K562 (cell line): ENCODE data around the gene SH3PXD2B. TPM values are rescaled to one million over a fixed set of nuclear protein-coding genes. Genes with fewer than 3 reads are reported as not detected.

Experiments used
- ATAC-seq: fragments of 200-7000 bp; cut with Tn5 transposase; 3 replicates; pipeline ENCODE4 v1.9.1; 2020; ENCODE audit warnings: moderate library complexity
- BruUV-seq: library from RNA; stranded (reverse); fragments of 400-500 nt; replicated peaks from 2 replicates; lab custom pipeline; 2021; lab: Mats Ljungman, UMichigan
- CTCF ChIA-PET: fragments of 300-600 bp; formaldehyde crosslinking; extraction: SDS; loops from one replicate; lab custom pipeline; 2021; ENCODE audit warnings: low intra/inter-chr PET ratio; lab: Yijun Ruan, JAX
- POLR2A ChIA-PET: fragments of 300-600, 350-650 bp; sonication (Branson Sonifier 250); formaldehyde crosslinking; extraction: SDS; loops from one replicate; lab custom pipeline; 2021; ENCODE audit warnings: antibody characterized with exemption, inconsistent platforms; lab: Yijun Ruan, JAX
- DNase-seq, 4 experiments: peaks; one replicate each; pipeline versions ENCODE4 v3.0.0 to v3.0.0-alpha.2; 2011 to 2018; ENCODE audit warnings: low spot score in 3 of 4, mixed read lengths in 3 of 4; ENCODE audit errors: extremely low read depth in 1 of 4
- FAIRE-seq: peaks from 2 replicates; lab custom pipeline; 2011; peaks lifted over from hg19 to GRCh38; lab: Jason Lieb, UNC
- H2AFZ ChIP-seq: 2 replicates; pipeline ENCODE4 v1.6.0; 2011; ENCODE audit warnings: low read depth, low read length, control low read depth, inconsistent platforms
- H3K27ac ChIP-seq: fragments of 200-600 bp; 3 replicates; pipeline ENCODE4 v1.8.0; 2011; ENCODE audit warnings: low read depth, mild to moderate bottlenecking, control low read depth, inconsistent platforms, low read length, moderate library complexity, mixed read lengths; ENCODE audit errors: extremely low read depth
- H3K27me3 ChIP-seq, 2 experiments: fragments of 300-600 bp in 1 of 2; 2 replicates in 1 of 2; 3 replicates in 1 of 2; pipeline versions ENCODE4 v1.6.0 to v1.8.0; 2011; ENCODE audit warnings: inconsistent platforms in 2 of 2, low read length in 2 of 2, mild to moderate bottlenecking in 1 of 2, mixed read lengths in 1 of 2, moderate library complexity in 1 of 2; ENCODE audit not compliant: control insufficient read depth in 2 of 2, insufficient read depth in 2 of 2
- H3K36me3 ChIP-seq: fragments of 300-600 bp; 3 replicates; pipeline ENCODE4 v1.8.0; 2011; ENCODE audit warnings: mild to moderate bottlenecking, low read length, inconsistent platforms; ENCODE audit not compliant: control insufficient read depth, insufficient read depth
- H3K4me1 ChIP-seq, 2 experiments: fragments of 200-600 bp in 1 of 2; replicated peaks in 1 of 2; 2 replicates in 1 of 2; 3 replicates in 1 of 2; pipeline versions ENCODE4 v1.5.1 to v1.8.0; 2011; ENCODE audit warnings: inconsistent platforms in 2 of 2, low read length in 2 of 2, mild to moderate bottlenecking in 1 of 2, mixed read lengths in 1 of 2, moderate library complexity in 1 of 2; ENCODE audit not compliant: control insufficient read depth in 2 of 2, insufficient read depth in 2 of 2
- H3K4me2 ChIP-seq: 2 replicates; pipeline ENCODE4 v1.6.1; 2011; ENCODE audit warnings: low read length, control low read depth, inconsistent platforms, mixed read lengths; ENCODE audit not compliant: insufficient read depth
- H3K4me3 ChIP-seq: fragments of 200-600 bp; sonication (generic), shearing (Covaris generic); 2 replicates; pipeline ENCODE4 v1.5.1; 2016; ENCODE audit warnings: control low read depth, inconsistent platforms
- H3K79me2 ChIP-seq: fragments of 200-600 bp; 3 replicates; pipeline ENCODE4 v1.8.0; 2011; ENCODE audit warnings: low read length, inconsistent platforms; ENCODE audit not compliant: control insufficient read depth, insufficient read depth
- H3K9ac ChIP-seq, 2 experiments: 2 replicates each; pipeline versions ENCODE4 v1.6.0 to v1.6.1; 2011; ENCODE audit warnings: low read depth in 2 of 2, low read length in 2 of 2, control low read depth in 1 of 2, inconsistent platforms in 1 of 2, mild to moderate bottlenecking in 1 of 2, mixed read lengths in 1 of 2; ENCODE audit not compliant: insufficient read depth in 1 of 2
- H3K9me1 ChIP-seq: one replicate; pipeline ENCODE4 v1.6.0; 2011; ENCODE audit warnings: inconsistent platforms, mild to moderate bottlenecking, low read length, moderate library complexity; ENCODE audit not compliant: control insufficient read depth, insufficient read depth
- H3K9me3 ChIP-seq: replicated peaks from 2 replicates; pipeline ENCODE4 v1.5.1; 2011; ENCODE audit warnings: low read depth, low read length, inconsistent platforms; ENCODE audit not compliant: control insufficient read depth, insufficient read depth
- H4K20me1 ChIP-seq: replicated peaks from 2 replicates; pipeline ENCODE4 v1.6.1; 2011; ENCODE audit warnings: low read length, inconsistent platforms, mixed read lengths; ENCODE audit not compliant: control insufficient read depth, insufficient read depth
- ARNT ChIP-seq, 2 experiments: fragments of 450-650 bp; IDR thresholded peaks; 2 replicates each; pipeline ENCODE4 v1.6.1; 2016; ENCODE audit warnings: mild to moderate bottlenecking in 1 of 2
- ATF7 ChIP-seq: fragments of 450-650 bp; IDR thresholded peaks from 2 replicates; pipeline ENCODE4 v1.7.1; 2014; ENCODE audit warnings: mild to moderate bottlenecking, moderate library complexity
- BCOR ChIP-seq: fragments of 450-650 bp; IDR thresholded peaks from 2 replicates; pipeline ENCODE4 v1.6.1; 2016
- CREM ChIP-seq: IDR thresholded peaks from 2 replicates; pipeline ENCODE4 v1.6.1; 2014; ENCODE audit warnings: antibody characterized with exemption, low read depth
- EGR1 ChIP-seq: fragments of 450-650 bp; conservative IDR thresholded peaks from 2 replicates; pipeline ENCODE4 v1.6.1; 2017; ENCODE audit warnings: mild to moderate bottlenecking
- GABPB1 ChIP-seq: sonication (generic); formaldehyde crosslinking; IDR thresholded peaks from 2 replicates; pipeline ENCODE4 v1.8.0; 2022; ENCODE audit warnings: mild to moderate bottlenecking, missing genetic modification reagents
- HDAC6 ChIP-seq: IDR thresholded peaks from 2 replicates; pipeline ENCODE4 v1.6.1; 2012; ENCODE audit warnings: low read depth, mild to moderate bottlenecking, control low read depth, inconsistent platforms, low read length, moderate library complexity
- HOXB6 ChIP-seq: fragments of 250-450 bp; sonication (Bioruptor Pico); IDR thresholded peaks from 2 replicates; pipeline ENCODE4 v1.5.1; 2022; ENCODE audit warnings: mild to moderate bottlenecking, borderline replicate concordance
- KAT2B ChIP-seq: IDR thresholded peaks from one replicate; pipeline ENCODE4 v1.6.1; 2012; ENCODE audit warnings: low read depth, mild to moderate bottlenecking, control low read depth, inconsistent platforms, low read length, moderate library complexity
- MEIS2 ChIP-seq: fragments of 450-650 bp; IDR thresholded peaks from 2 replicates; pipeline ENCODE4 v1.6.1; 2014; ENCODE audit warnings: mild to moderate bottlenecking; ENCODE audit not compliant: partially characterized antibody
- SIN3A ChIP-seq, 2 experiments: fragments of 150-350 bp in 1 of 2; IDR thresholded peaks; 2 replicates each; pipeline ENCODE4 v1.6.1; 2011 to 2016; ENCODE audit warnings: borderline replicate concordance in 2 of 2, low read depth in 2 of 2, low read length in 2 of 2, mild to moderate bottlenecking in 2 of 2, moderate library complexity in 2 of 2; ENCODE audit not compliant: control insufficient read depth in 1 of 2
- TEAD4 ChIP-seq, 2 experiments: sonication (generic) in 1 of 2; formaldehyde crosslinking in 1 of 2; IDR thresholded peaks; 2 replicates each; pipeline versions ENCODE4 v1.6.1 to v1.8.0; 2012 to 2022; ENCODE audit warnings: borderline replicate concordance in 1 of 2, inconsistent platforms in 1 of 2, low read length in 1 of 2, mild to moderate bottlenecking in 1 of 2, missing genetic modification reagents in 1 of 2
- ZNF217 ChIP-seq: sonication (generic); formaldehyde crosslinking; IDR thresholded peaks from 2 replicates; pipeline ENCODE4 v1.8.0; 2022; ENCODE audit warnings: mild to moderate bottlenecking, missing genetic modification reagents
- WGBS: fragments of 100-300 bp; shearing (Covaris generic); methylation state at CpG from one replicate; pipeline ENCODE4 v1.1.6; 2016; ENCODE audit warnings: low coverage, mixed read lengths; ENCODE audit not compliant: insufficient coverage; ENCODE audit errors: missing lambda C conversion rate; 5-methylcytosine and 5-hydroxymethylcytosine counted together
- in situ Hi-C: fragments of 300-500 bp; cut with MboI; formaldehyde crosslinking; loops from 4 replicates; pipeline ENCODE4 v1.15.0; 2018; ENCODE audit warnings: inconsistent platforms, mixed read lengths
- intact Hi-C: fragments of 100-400 bp; cut with micrococcal nuclease; formaldehyde crosslinking; loops from 2 replicates; pipeline ENCODE4 v1.14.2; 2022
- polyA plus RNA-seq, 8 experiments: library from polyadenylated mRNA; depleted of rRNA in 4 of 8; stranded (reverse) in 5 of 8; unstranded in 3 of 8; fragments of >200 nt; fragmentation: Nextera tagmentation in 2 of 8; fragmentation: Illumina TruSeq in 1 of 8; extraction: Ambion mirVana in 2 of 8; extraction: Trizol in 1 of 8; gene quantifications; 2 replicates each; pipeline versions ENCODE4 v1.2.1 to v1.2.3, GENCODE V29; 2011 to 2014; ENCODE audit warnings: inconsistent platforms in 1 of 8, missing spikeins in 1 of 8
- total RNA-seq, 7 experiments: library from RNA; depleted of rRNA in 6 of 7; stranded (reverse); fragments of >200 nt in 6 of 7; fragmentation: Illumina TruSeq in 2 of 7; extraction: Trizol in 2 of 7; gene quantifications; 2 replicates each; pipeline versions ENCODE4 v1.2.1 to v1.2.3, GENCODE V29; 2011 to 2021; ENCODE audit warnings: low replicate concordance in 1 of 7
- TF ChIP-seq, protein P1 (sequence below): fragments of 450-650 bp; IDR thresholded peaks from 2 replicates; pipeline ENCODE4 v1.6.1; 2016; ENCODE audit warnings: mild to moderate bottlenecking
- TF ChIP-seq, protein P2 (sequence below): fragments of 450-650 bp; IDR thresholded peaks from 2 replicates; pipeline ENCODE4 v1.6.1; 2016; ENCODE audit warnings: antibody characterized with exemption
- TF ChIP-seq, protein P3 (sequence below), 2 experiments: fragments of 450-650 bp in 1 of 2; sonication (generic) in 1 of 2; formaldehyde crosslinking in 1 of 2; IDR thresholded peaks in 1 of 2; conservative IDR thresholded peaks in 1 of 2; 2 replicates each; pipeline versions ENCODE4 v1.6.1 to v1.8.1; 2016 to 2023; ENCODE audit warnings: mild to moderate bottlenecking in 2 of 2, moderate library complexity in 2 of 2, inconsistent platforms in 1 of 2, missing genetic modification reagents in 1 of 2

Gene SH3PXD2B
- total and polyA plus RNA-seq, 9 of the 15 experiments (the other 6 are each of a cell fraction or from before 2014, with no cell fraction given) = 0.04 to 0.66 (median 0.19) TPM

DNA sequence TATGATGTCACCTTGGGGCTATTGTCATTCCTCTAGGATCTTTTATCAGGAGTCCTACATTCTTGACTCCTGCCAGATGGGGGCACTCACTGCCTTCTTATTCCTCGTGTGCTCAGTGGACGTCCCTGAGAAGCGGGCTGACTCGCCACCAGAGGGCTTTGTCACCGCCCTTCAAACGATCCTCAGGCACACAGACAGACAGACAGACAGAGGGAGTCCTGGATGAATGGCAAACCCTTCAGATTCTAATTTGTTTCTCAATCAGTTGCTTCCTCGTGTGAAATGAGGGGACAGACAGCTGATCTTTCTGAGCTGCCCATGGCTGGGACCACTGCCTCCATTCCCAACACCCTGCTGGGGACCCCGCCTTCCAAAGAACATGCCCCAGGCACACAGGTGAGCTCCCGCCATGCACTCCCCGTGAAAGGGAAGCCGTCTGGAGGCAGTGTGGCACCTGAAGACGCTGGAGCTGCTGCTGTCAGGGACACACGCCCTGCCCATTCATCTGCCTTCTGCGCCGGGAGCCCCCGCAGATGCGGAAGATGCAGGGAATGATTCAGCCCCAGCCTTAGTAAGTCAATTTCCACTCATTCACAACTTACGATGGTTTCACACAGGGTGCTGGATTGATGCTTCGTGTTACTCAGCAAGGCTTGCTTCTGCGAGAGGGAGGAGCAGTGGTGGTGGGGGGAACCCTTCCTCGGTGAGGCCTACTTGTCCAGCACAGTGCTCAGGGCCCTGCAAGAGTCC lies 24.9 kb upstream of the SH3PXD2B start:
- ChIA-PET POLR2A (interaction anchor here (0.5 to 0.6 kb wide), 2 partner anchors 208 to 227 kb away, joined by 3 read pairs; no protein-coding TSS in a partner anchor), CTCF (interaction anchor here (0.6 to 2.1 kb wide), 5 partner anchors 169 to 235 kb away, joined by 3 to 36 read pairs (median 4); no protein-coding TSS in a partner anchor)
- no peak overlapping the region for H3K4me3 ChIP-seq
- no peaks in the 10 kb centered on the region for H3K9me3 ChIP-seq
- no peaks in the 10 kb centered on the region for H3K4me1 ChIP-seq
- intact Hi-C loops (loop anchor here (1.0 to 10.0 kb wide), 2 partner anchors 218 to 456 kb away; no protein-coding TSS in a partner anchor), in situ Hi-C loops (loop anchor here (5.0 kb wide), 1 partner anchor 213 kb away; no protein-coding TSS in a partner anchor)
- FAIRE-seq (peak; percentile 94), ATAC-seq (peak; percentile 100), DNase-seq (peak; percentile 82 to 86 (median 83))
- peaks cover 2 to 9% of the 10 kb centered on the region in 2 experiments; a peak in 3 of 5 replicates for H3K27me3 ChIP-seq
- H3K79me2 ChIP-seq = no peaks in the 10 kb centered on the region
- H3K9ac ChIP-seq = no peak overlapping the region; a peak in 1 of 4 replicates
- 31% methylated on average over 21 of the region's 21 CpGs for WGBS
- no peaks in the 10 kb centered on the region for H3K36me3 ChIP-seq
- H4K20me1 ChIP-seq = no peaks in the 10 kb centered on the region
- no peak overlapping the region for H3K27ac ChIP-seq
- no peak overlapping the region for H2AFZ ChIP-seq
- no peaks in the 10 kb centered on the region for H3K9me1 ChIP-seq
- H3K4me2 ChIP-seq = no peak overlapping the region
- no TSS peak for BruUV-seq
- TF ChIP-seq GABPB1 (CRISPR knock-in tag) (0 out of 2 replicates have a peak, but pooled peaks have one; percentile 26), CREM (0 out of 2 replicates have a peak, but pooled peaks have one; percentile 5), ARNT (IDR thresholded peaks at IDR 0.05) (no peak), HDAC6 (no peak), SIN3A (IDR thresholded peaks at IDR 0.05; ENCODE audit: borderline replicate concordance in 2 of 2, control insufficient read depth in 1 of 2, low read depth in 2 of 2, low read length in 2 of 2) (no peak), BCOR (no peak), TEAD4 (IDR thresholded peaks at IDR 0.05; ENCODE audit: low read length) (peak; percentile 36; the same call in 1 of the 2 replicates), TEAD4 (CRISPR knock-in tag; IDR thresholded peaks at IDR 0.05; ENCODE audit: borderline replicate concordance) (no peak), ATF7 (peak; percentile 51; the same call in 1 of the 2 replicates), ZNF217 (CRISPR knock-in tag) (no peak), MEIS2 (peak; percentile 23), KAT2B (no peak), HOXB6 (CRISPR knock-in tag) (no peak), EGR1 (no peak)
- TF ChIP-seq, protein P1, sequence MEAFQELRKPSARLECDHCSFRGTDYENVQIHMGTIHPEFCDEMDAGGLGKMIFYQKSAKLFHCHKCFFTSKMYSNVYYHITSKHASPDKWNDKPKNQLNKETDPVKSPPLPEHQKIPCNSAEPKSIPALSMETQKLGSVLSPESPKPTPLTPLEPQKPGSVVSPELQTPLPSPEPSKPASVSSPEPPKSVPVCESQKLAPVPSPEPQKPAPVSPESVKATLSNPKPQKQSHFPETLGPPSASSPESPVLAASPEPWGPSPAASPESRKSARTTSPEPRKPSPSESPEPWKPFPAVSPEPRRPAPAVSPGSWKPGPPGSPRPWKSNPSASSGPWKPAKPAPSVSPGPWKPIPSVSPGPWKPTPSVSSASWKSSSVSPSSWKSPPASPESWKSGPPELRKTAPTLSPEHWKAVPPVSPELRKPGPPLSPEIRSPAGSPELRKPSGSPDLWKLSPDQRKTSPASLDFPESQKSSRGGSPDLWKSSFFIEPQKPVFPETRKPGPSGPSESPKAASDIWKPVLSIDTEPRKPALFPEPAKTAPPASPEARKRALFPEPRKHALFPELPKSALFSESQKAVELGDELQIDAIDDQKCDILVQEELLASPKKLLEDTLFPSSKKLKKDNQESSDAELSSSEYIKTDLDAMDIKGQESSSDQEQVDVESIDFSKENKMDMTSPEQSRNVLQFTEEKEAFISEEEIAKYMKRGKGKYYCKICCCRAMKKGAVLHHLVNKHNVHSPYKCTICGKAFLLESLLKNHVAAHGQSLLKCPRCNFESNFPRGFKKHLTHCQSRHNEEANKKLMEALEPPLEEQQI = no peak
- TF ChIP-seq, protein P2, sequence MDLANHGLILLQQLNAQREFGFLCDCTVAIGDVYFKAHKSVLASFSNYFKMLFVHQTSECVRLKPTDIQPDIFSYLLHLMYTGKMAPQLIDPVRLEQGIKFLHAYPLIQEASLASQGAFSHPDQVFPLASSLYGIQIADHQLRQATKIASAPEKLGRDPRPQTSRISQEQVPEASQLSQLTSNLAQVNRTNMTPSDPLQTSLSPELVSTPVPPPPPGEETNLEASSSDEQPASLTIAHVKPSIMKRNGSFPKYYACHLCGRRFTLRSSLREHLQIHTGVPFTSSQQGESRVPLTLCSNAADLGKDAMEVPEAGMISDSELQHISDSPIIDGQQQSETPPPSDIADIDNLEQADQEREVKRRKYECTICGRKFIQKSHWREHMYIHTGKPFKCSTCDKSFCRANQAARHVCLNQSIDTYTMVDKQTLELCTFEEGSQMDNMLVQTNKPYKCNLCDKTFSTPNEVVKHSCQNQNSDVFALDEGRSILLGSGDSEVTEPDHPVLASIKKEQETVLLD = no peak
- TF ChIP-seq, protein P3, sequence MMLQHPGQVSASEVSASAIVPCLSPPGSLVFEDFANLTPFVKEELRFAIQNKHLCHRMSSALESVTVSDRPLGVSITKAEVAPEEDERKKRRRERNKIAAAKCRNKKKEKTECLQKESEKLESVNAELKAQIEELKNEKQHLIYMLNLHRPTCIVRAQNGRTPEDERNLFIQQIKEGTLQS (IDR thresholded peaks at IDR 0.05) = peak; percentile 43; the same call in 1 of the 2 replicates
- TF ChIP-seq, protein P3 (CRISPR knock-in tag; conservative IDR thresholded peaks at IDR 0.05) = no peak
